ENCODE results near the gene CDKL4.
"Not testable (repeated sequence)": the region's sequence is repeated elsewhere in the genome, so short reads cannot be mapped to it uniquely, and the experiment has no call there.

GRCh38 chr2:39140948-39141333 lies 102.8 kb downstream of the CDKL4 start:
- TF ChIP-seq ARNTL (CRISPR knock-in tag; IDR thresholded peaks at IDR 0.05; ENCODE audit: borderline replicate concordance, low read depth); CSDC2 (CRISPR knock-in tag; IDR thresholded peaks at IDR 0.05); ZFP30 (CRISPR knock-in tag; IDR thresholded peaks at IDR 0.05); PATZ1 (CRISPR knock-in tag; IDR thresholded peaks at IDR 0.05; ENCODE audit: borderline replicate concordance): not testable (repeated sequence)

Measured in SK-N-SH treated with all-trans-retinoic acid at 6 μM for 48 hours (cell line).